ENCODE results near the gene WDR1.
A peak's percentile ranks its signal among the peaks of the same experiment; 100 is the strongest.

Gene WDR1

DNA sequence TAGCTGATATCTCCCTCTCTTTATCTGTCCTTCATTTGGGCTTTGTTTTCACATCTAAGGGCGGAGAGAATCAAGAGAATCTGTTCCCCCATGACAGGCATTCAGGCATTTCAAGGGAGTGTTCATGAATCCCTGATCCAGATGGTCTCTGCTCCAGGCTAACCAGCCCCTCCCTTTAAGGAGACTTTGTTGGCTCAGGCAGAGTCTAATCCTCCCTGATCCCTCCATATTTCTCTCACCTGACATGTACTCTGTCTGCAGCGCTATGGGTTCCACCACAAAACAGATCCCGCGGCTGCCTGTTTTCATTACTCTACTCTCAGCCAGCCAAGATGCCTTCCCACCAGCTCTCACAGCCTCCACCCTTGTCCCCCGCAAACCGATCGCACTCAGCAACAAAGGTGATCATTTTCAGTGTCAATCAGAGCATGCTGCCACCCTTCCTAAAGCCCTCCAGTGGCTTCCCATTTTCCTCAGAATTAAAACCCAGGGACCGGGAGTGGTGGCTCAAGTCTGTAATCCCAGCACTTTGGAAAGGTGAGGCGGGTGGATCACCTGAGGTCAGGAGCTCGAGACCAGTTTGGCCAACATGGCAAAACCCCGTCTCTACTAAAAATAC is 65.0 kb downstream of the WDR1 start:
- Histone ChIP-seq H2BK120ac (ENCODE audit: insufficient read depth, low read length, poor library complexity) (no peak overlapping the region), H2BK5ac (ENCODE audit: low read depth, low read length, poor library complexity) (no peak overlapping the region), H3K79me1 (ENCODE audit: low read length) (no peaks in the 10 kb centered on the region), H3K9me3 (ENCODE audit: insufficient read depth, low read depth, low read length) (no peaks in the 10 kb centered on the region), H3K18ac (ENCODE audit: low read length) (no peak overlapping the region), H3K9ac (ENCODE audit: low read length) (no peak overlapping the region), H4K12ac (ENCODE audit: low read depth, low read length) (no peak overlapping the region), H3K36me3 (ENCODE audit: control insufficient read depth in 1 of 2, insufficient read depth in 2 of 2, low read length in 2 of 2) (no peaks in the 10 kb centered on the region), H3K4ac (ENCODE audit: low read depth, low read length) (no peak overlapping the region), H2AK5ac (ENCODE audit: low read length) (no peak overlapping the region), H4K8ac (ENCODE audit: low read depth, low read length) (no peak overlapping the region), H3K79me2 (ENCODE audit: control insufficient read depth, insufficient read depth, low read length, poor library complexity) (no peaks in the 10 kb centered on the region), H3K14ac (ENCODE audit: low read length) (no peak overlapping the region), H3K4me2 (ENCODE audit: low read length) (no peak overlapping the region), H3K4me3 (ENCODE audit: low read depth, low read length) (no peak overlapping the region), H3K23ac (ENCODE audit: low read length) (no peak overlapping the region), H2BK12ac (ENCODE audit: low read length) (no peak overlapping the region), H3K27ac (ENCODE audit: low read depth, low read length) (no peak overlapping the region), H3K27me3 (ENCODE audit: insufficient read depth, low read length) (no peaks in the 10 kb centered on the region), H4K91ac (ENCODE audit: low read depth, low read length) (no peak overlapping the region), H2AFZ (ENCODE audit: insufficient read depth, low read length, poor library complexity) (no peak overlapping the region), H3K4me1 (ENCODE audit: control insufficient read depth in 1 of 2, insufficient read depth in 2 of 2, low read length in 2 of 2) (peaks cover 21 to 24% of the 10 kb centered on the region in 2 experiments)
- no CpG with 5 or more reads among the region's 11 CpGs for WGBS (ENCODE audit: extremely low coverage, insufficient coverage, insufficient read length)
- no peak for DNase-seq

DNA sequence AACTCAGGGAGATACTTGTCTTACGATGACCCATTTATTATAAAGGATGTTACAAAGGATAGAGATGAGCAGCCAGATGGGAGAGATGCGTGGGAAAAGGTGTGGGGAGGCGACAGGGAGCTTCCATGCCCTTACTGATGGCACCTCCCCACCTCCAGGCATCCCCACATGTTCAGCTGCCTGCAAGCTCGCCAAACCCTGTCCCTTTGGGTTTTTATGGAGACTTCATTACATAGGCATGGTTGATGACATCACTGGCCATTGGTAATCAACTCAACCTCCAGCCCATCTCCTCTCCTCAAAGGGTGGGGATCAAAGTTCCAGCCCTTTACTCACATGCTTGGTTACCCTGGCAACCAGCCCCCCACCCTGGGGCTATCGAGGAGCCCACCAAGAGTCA is 65.9 kb downstream of the WDR1 start:
- Histone ChIP-seq H3K79me2 (ENCODE audit: control insufficient read depth, insufficient read depth, low read length, poor library complexity) (no peaks in the 10 kb centered on the region), H3K23ac (ENCODE audit: low read length) (no peak overlapping the region), H3K4ac (ENCODE audit: low read depth, low read length) (no peak overlapping the region), H3K14ac (ENCODE audit: low read length) (no peak overlapping the region), H2BK12ac (ENCODE audit: low read length) (no peak overlapping the region), H2BK120ac (ENCODE audit: insufficient read depth, low read length, poor library complexity) (no peak overlapping the region), H4K8ac (ENCODE audit: low read depth, low read length) (no peak overlapping the region), H3K18ac (ENCODE audit: low read length) (no peak overlapping the region), H2AK5ac (ENCODE audit: low read length) (no peak overlapping the region), H3K79me1 (ENCODE audit: low read length) (no peaks in the 10 kb centered on the region), H4K91ac (ENCODE audit: low read depth, low read length) (no peak overlapping the region), H3K4me3 (ENCODE audit: low read depth, low read length) (no peak overlapping the region), H2BK5ac (ENCODE audit: low read depth, low read length, poor library complexity) (no peak overlapping the region), H3K27ac (ENCODE audit: low read depth, low read length) (no peak overlapping the region), H2AFZ (ENCODE audit: insufficient read depth, low read length, poor library complexity) (no peak overlapping the region), H3K27me3 (ENCODE audit: insufficient read depth, low read length) (no peaks in the 10 kb centered on the region), H3K9me3 (ENCODE audit: insufficient read depth, low read depth, low read length) (no peaks in the 10 kb centered on the region), H3K4me2 (ENCODE audit: low read length) (no peak overlapping the region), H3K4me1 (ENCODE audit: control insufficient read depth in 1 of 2, insufficient read depth in 2 of 2, low read length in 2 of 2) (peaks cover 14 to 23% of the 10 kb centered on the region in 2 experiments), H3K9ac (ENCODE audit: low read length) (no peak overlapping the region), H3K36me3 (ENCODE audit: control insufficient read depth in 1 of 2, insufficient read depth in 2 of 2, low read length in 2 of 2) (no peaks in the 10 kb centered on the region), H4K12ac (ENCODE audit: low read depth, low read length) (no peak overlapping the region)
- WGBS (ENCODE audit: extremely low coverage, insufficient coverage, insufficient read length), result no CpG with 5 or more reads among the region's 5 CpGs
- no peak for DNase-seq

DNA sequence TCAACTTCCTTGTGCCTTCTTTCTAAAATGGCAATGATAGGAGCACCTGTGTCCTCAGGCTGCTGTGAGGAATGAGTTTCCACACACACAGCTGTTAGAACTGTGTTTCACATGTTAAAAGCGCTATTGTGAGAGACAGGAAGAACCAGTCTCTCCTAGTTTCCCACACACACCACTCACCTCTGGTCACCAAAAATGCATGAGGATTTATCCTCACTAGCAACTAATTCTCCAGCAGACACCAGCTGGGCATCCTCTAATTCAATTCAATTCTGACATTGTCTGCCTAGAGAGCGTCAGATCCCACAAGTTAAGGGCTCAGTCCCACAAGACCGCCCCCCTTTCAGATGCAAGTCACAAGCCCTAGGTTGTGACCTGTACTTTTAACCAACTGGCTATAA is 66.3 kb downstream of the WDR1 start:
- no peak overlapping the region for H2AK5ac ChIP-seq (ENCODE audit: low read length)
- no peak overlapping the region for H4K8ac ChIP-seq (ENCODE audit: low read depth, low read length)
- no peak overlapping the region for H3K4ac ChIP-seq (ENCODE audit: low read depth, low read length)
- no peaks in the 10 kb centered on the region for H3K9me3 ChIP-seq (ENCODE audit: insufficient read depth, low read depth, low read length)
- no peaks in the 10 kb centered on the region for H3K27me3 ChIP-seq (ENCODE audit: insufficient read depth, low read length)
- H3K23ac ChIP-seq (ENCODE audit: low read length), result no peak overlapping the region
- no peak overlapping the region for H3K14ac ChIP-seq (ENCODE audit: low read length)
- H2BK120ac ChIP-seq (ENCODE audit: insufficient read depth, low read length, poor library complexity), result no peak overlapping the region
- H3K36me3 ChIP-seq (ENCODE audit: control insufficient read depth in 1 of 2, insufficient read depth in 2 of 2, low read length in 2 of 2), result no peaks in the 10 kb centered on the region
- DNase-seq, result peak; percentile 87 to 88
- no peak overlapping the region for H3K9ac ChIP-seq (ENCODE audit: low read length)
- no peak overlapping the region for H3K18ac ChIP-seq (ENCODE audit: low read length)
- H2BK5ac ChIP-seq (ENCODE audit: low read depth, low read length, poor library complexity), result no peak overlapping the region
- WGBS (ENCODE audit: extremely low coverage, insufficient coverage, insufficient read length), result no CpG with 5 or more reads among the region's 3 CpGs
- H4K12ac ChIP-seq (ENCODE audit: low read depth, low read length), result no peak overlapping the region
- H2AFZ ChIP-seq (ENCODE audit: insufficient read depth, low read length, poor library complexity), result no peak overlapping the region
- H4K91ac ChIP-seq (ENCODE audit: low read depth, low read length), result no peak overlapping the region
- no peak overlapping the region for H3K4me3 ChIP-seq (ENCODE audit: low read depth, low read length)
- H3K79me2 ChIP-seq (ENCODE audit: control insufficient read depth, insufficient read depth, low read length, poor library complexity), result no peaks in the 10 kb centered on the region
- H3K27ac ChIP-seq (ENCODE audit: low read depth, low read length), result no peak overlapping the region
- H3K79me1 ChIP-seq (ENCODE audit: low read length), result no peaks in the 10 kb centered on the region
- no peak overlapping the region for H3K4me2 ChIP-seq (ENCODE audit: low read length)
- H3K4me1 ChIP-seq (ENCODE audit: control insufficient read depth in 1 of 2, insufficient read depth in 2 of 2, low read length in 2 of 2), result peaks cover 12 to 22% of the 10 kb centered on the region in 2 experiments
- H2BK12ac ChIP-seq (ENCODE audit: low read length), result no peak overlapping the region

DNA sequence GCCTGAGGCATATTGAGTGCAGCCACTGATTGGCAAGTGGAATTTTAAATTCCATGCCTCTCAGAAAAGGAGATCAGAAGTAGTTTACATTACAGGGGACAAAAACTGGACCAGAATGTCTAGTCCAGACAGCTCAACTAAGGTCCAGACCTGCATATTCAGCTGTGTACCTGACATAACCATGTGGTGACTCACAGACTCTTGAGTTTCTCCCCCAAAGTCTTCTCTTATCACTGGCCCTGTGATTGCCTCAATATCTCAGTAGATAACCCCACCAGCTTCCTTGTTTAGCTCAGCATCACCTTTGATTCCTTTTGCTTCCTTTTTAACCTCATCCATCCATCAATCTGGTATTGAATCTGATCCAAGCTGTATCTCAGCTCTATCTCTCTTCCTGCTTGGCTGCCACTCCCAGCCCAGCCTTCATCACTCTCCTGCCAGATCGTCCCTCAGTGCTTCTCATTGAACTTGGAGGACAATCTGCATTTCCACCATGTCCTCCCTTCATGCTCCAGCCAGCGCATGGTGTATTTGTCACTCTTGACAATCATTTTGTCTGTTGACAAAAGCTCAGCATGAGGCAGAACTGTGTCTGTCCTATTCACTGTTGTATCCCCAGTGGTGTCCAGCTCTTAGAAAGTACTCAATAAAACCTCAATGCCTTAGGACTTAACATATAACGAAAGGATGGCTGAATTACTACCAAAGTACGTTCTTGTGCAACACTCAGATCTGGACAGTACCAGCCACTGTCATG is 67.5 kb downstream of the WDR1 start:
- no peak overlapping the region for H3K4me2 ChIP-seq (ENCODE audit: low read length)
- no peak overlapping the region for H3K4ac ChIP-seq (ENCODE audit: low read depth, low read length)
- H3K23ac ChIP-seq (ENCODE audit: low read length), result no peak overlapping the region
- H3K27me3 ChIP-seq (ENCODE audit: insufficient read depth, low read length), result no peaks in the 10 kb centered on the region
- no peaks in the 10 kb centered on the region for H3K79me1 ChIP-seq (ENCODE audit: low read length)
- no peak overlapping the region for H4K8ac ChIP-seq (ENCODE audit: low read depth, low read length)
- H3K27ac ChIP-seq (ENCODE audit: low read depth, low read length), result no peak overlapping the region
- H2BK5ac ChIP-seq (ENCODE audit: low read depth, low read length, poor library complexity), result no peak overlapping the region
- no peaks in the 10 kb centered on the region for H3K79me2 ChIP-seq (ENCODE audit: control insufficient read depth, insufficient read depth, low read length, poor library complexity)
- H4K12ac ChIP-seq (ENCODE audit: low read depth, low read length), result no peak overlapping the region
- H3K36me3 ChIP-seq (ENCODE audit: control insufficient read depth in 1 of 2, insufficient read depth in 2 of 2, low read length in 2 of 2), result no peaks in the 10 kb centered on the region
- peaks cover 10 to 20% of the 10 kb centered on the region in 2 experiments for H3K4me1 ChIP-seq (ENCODE audit: control insufficient read depth in 1 of 2, insufficient read depth in 2 of 2, low read length in 2 of 2)
- no peak overlapping the region for H3K9ac ChIP-seq (ENCODE audit: low read length)
- H4K91ac ChIP-seq (ENCODE audit: low read depth, low read length), result no peak overlapping the region
- no peak overlapping the region for H2AFZ ChIP-seq (ENCODE audit: insufficient read depth, low read length, poor library complexity)
- no peak overlapping the region for H3K14ac ChIP-seq (ENCODE audit: low read length)
- peak; percentile 69 to 85 for DNase-seq
- no peaks in the 10 kb centered on the region for H3K9me3 ChIP-seq (ENCODE audit: insufficient read depth, low read depth, low read length)
- no peak overlapping the region for H3K18ac ChIP-seq (ENCODE audit: low read length)
- WGBS (ENCODE audit: extremely low coverage, insufficient coverage, insufficient read length), result no CpG with 5 or more reads among the region's 4 CpGs
- H2BK12ac ChIP-seq (ENCODE audit: low read length), result no peak overlapping the region
- H2BK120ac ChIP-seq (ENCODE audit: insufficient read depth, low read length, poor library complexity), result no peak overlapping the region
- H3K4me3 ChIP-seq (ENCODE audit: low read depth, low read length), result no peak overlapping the region
- no peak overlapping the region for H2AK5ac ChIP-seq (ENCODE audit: low read length)
